PC-9 (cell line): Measurements from ENCODE around the gene C2CD5. TPM values are rescaled to one million over a fixed set of nuclear protein-coding genes. Genes with fewer than 3 reads are reported as not detected.

Experiments
- BruUV-seq: library from RNA; stranded (reverse); fragments of 400-500 nt; replicated peaks from 2 replicates; lab custom pipeline; 2021; lab: Mats Ljungman, UMichigan
- CTCF ChIA-PET: fragments of 300-600 bp; sonication (Branson Sonifier 250); formaldehyde crosslinking; loops from one replicate; lab custom pipeline; 2022; ENCODE audit warnings: antibody characterized with exemption; lab: Charles Lee
- POLR2A ChIA-PET: fragments of 300-600 bp; sonication (Branson Sonifier 250); formaldehyde crosslinking; loops from one replicate; lab custom pipeline; 2022; ENCODE audit warnings: antibody characterized with exemption; ENCODE audit not compliant: unreplicated experiment; lab: Charles Lee
- DNase-seq, 2 experiments: peaks; one replicate each; pipeline versions ENCODE4 v3.0.0 to v3.0.0-alpha.2; 2015 to 2022; ENCODE audit warnings: mixed read lengths in 1 of 2
- H2AFZ ChIP-seq: fragments of 200-600 bp; sonication (generic); 2 replicates; pipeline ENCODE4 v1.8.1; 2017; ENCODE audit warnings: antibody characterized with exemption
- H3F3A ChIP-seq: fragments of 200-600 bp; sonication (generic); 2 replicates; pipeline ENCODE4 v1.8.1; 2017; ENCODE audit warnings: antibody characterized with exemption, mild to moderate bottlenecking, low read depth; ENCODE audit not compliant: insufficient read depth
- H3K27ac ChIP-seq: fragments of 200-600 bp; sonication (generic); 2 replicates; pipeline ENCODE4 v1.6.1; 2016; ENCODE audit warnings: mixed run types
- H3K27me3 ChIP-seq: fragments of 200-600 bp; sonication (generic); 2 replicates; pipeline ENCODE4 v1.6.1; 2016; ENCODE audit warnings: low read depth, mixed run types; ENCODE audit not compliant: insufficient read depth
- H3K36me3 ChIP-seq: fragments of 200-600 bp; sonication (generic); 2 replicates; pipeline ENCODE4 v1.6.1; 2016; ENCODE audit warnings: low read depth, mixed run types
- H3K4me1 ChIP-seq: fragments of 200-600 bp; sonication (generic); replicated peaks from 2 replicates; pipeline ENCODE4 v1.6.1; 2016; ENCODE audit warnings: mixed run types; ENCODE audit not compliant: insufficient read depth
- H3K4me2 ChIP-seq: fragments of 200-600 bp; sonication (generic); 2 replicates; pipeline ENCODE4 v1.6.1; 2017; ENCODE audit warnings: mixed run types
- H3K4me3 ChIP-seq: fragments of 200-600 bp; sonication (generic); 2 replicates; pipeline ENCODE4 v1.6.1; 2016; ENCODE audit warnings: mixed run types
- H3K79me2 ChIP-seq: fragments of 200-600 bp; sonication (generic); 2 replicates; pipeline ENCODE4 v1.6.1; 2017; ENCODE audit warnings: low read depth, mixed run types
- H3K9me2 ChIP-seq: fragments of 200-600 bp; sonication (generic); 2 replicates; pipeline ENCODE4 v1.8.1; 2017; ENCODE audit warnings: mild to moderate bottlenecking; ENCODE audit not compliant: insufficient read depth
- H3K9me3 ChIP-seq: fragments of 200-600 bp; sonication (generic); 2 replicates; pipeline ENCODE4 v1.8.1; 2016; ENCODE audit warnings: low read depth; ENCODE audit not compliant: insufficient read depth
- H4K20me1 ChIP-seq: fragments of 200-600 bp; sonication (generic); 2 replicates; pipeline ENCODE4 v1.8.1; 2017; ENCODE audit not compliant: insufficient read depth
- EZH2 ChIP-seq: fragments of 200-600 bp; sonication (generic); IDR thresholded peaks from 2 replicates; pipeline ENCODE4 v1.8.0; 2017; ENCODE audit warnings: antibody characterized with exemption, low read depth
- intact Hi-C: fragments of 100-400 bp; cut with micrococcal nuclease; formaldehyde crosslinking; loops from one replicate; pipeline ENCODE4 v1.10.0; 2022; ENCODE audit not compliant: unreplicated experiment
- total RNA-seq: library from RNA; stranded (reverse); gene quantifications from 2 replicates; pipeline ENCODE4 v1.2.3, GENCODE V29; 2021
- TF ChIP-seq, protein P1 (sequence below): fragments of 200-600 bp; sonication (generic); conservative IDR thresholded peaks from 2 replicates; pipeline ENCODE4 v1.6.1; 2017; ENCODE audit warnings: mixed run types, antibody characterized with exemption, mild to moderate bottlenecking, moderate library complexity

Gene C2CD5
- total RNA-seq, 1 experiment from 2014 or later = 28.6 TPM

- Histone ChIP-seq H2AFZ (no peak overlapping the region), H3K4me3 (no peak overlapping the region), H3F3A (no peaks in the 10 kb centered on the region), H3K9me3 (no peaks in the 10 kb centered on the region), H3K27me3 (no peaks in the 10 kb centered on the region), H3K27ac (no peak overlapping the region), H3K79me2 (no peaks in the 10 kb centered on the region), H3K9me2 (no peaks in the 10 kb centered on the region), H3K4me2 (no peak overlapping the region), H4K20me1 (no peaks in the 10 kb centered on the region), H3K36me3 (peaks cover 9% of the 10 kb centered on the region), H3K4me1 (no peaks in the 10 kb centered on the region)
- POLR2A ChIA-PET = no interaction called here
- intact Hi-C loops = no loop called here
- BruUV-seq = no TSS peak
- CTCF ChIA-PET = no interaction called here
- TF ChIP-seq, protein P1, sequence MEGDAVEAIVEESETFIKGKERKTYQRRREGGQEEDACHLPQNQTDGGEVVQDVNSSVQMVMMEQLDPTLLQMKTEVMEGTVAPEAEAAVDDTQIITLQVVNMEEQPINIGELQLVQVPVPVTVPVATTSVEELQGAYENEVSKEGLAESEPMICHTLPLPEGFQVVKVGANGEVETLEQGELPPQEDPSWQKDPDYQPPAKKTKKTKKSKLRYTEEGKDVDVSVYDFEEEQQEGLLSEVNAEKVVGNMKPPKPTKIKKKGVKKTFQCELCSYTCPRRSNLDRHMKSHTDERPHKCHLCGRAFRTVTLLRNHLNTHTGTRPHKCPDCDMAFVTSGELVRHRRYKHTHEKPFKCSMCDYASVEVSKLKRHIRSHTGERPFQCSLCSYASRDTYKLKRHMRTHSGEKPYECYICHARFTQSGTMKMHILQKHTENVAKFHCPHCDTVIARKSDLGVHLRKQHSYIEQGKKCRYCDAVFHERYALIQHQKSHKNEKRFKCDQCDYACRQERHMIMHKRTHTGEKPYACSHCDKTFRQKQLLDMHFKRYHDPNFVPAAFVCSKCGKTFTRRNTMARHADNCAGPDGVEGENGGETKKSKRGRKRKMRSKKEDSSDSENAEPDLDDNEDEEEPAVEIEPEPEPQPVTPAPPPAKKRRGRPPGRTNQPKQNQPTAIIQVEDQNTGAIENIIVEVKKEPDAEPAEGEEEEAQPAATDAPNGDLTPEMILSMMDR = no peak
- no peak for TF ChIP-seq EZH2
- no peak for DNase-seq
Measured at GRCh38 chr12:22531205-22531604, 13.1 kb downstream of the C2CD5 start.

DNA sequence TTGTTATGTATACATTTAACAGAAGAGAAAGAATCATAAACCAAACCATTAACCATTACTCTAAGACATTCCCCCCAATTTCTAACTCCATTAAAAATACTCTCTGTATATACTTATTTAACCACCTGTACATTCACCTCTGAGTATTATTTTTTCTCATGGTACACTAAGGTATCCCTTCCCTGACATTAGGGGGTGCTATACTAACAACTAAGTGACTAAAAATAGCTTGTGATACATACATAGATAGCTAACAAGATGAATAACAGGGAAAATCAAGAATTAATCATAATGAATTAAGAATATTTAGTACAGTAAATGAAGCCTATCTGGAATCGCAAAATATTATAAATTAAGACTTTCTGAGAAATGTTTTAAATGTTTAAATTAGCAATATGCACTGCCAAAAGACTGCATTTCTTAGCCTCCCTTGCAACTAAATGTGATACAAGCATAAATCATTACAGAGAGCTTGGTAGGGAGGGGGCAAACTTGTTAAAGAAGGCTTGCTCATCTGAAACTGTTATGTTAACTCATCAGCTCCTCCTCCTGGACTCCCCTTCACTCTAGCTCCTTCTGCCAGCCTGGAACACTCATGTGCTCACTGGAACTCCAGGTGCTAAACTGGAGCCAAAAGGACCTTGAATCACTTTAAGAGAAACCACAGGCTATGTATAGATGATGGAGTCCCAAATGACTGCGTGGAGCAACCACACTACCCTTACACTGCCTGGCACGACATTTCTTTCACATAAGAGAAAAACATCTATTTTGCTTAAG, 14.9 kb downstream of the C2CD5 start:
- no TSS peak for BruUV-seq
- ChIA-PET CTCF (interaction anchor here (0.6 to 0.8 kb wide), 2 partner anchors 101 to 554 kb away, joined by 3 to 4 read pairs; no protein-coding TSS in a partner anchor), POLR2A (no interaction called here)
- Histone ChIP-seq H3K27ac (no peak overlapping the region), H4K20me1 (no peaks in the 10 kb centered on the region), H3K4me2 (no peak overlapping the region), H3K79me2 (no peaks in the 10 kb centered on the region), H3K4me3 (no peak overlapping the region), H3K9me2 (no peaks in the 10 kb centered on the region), H2AFZ (no peak overlapping the region), H3F3A (no peaks in the 10 kb centered on the region), H3K4me1 (no peaks in the 10 kb centered on the region), H3K36me3 (peaks cover 7% of the 10 kb centered on the region), H3K27me3 (no peaks in the 10 kb centered on the region), H3K9me3 (no peaks in the 10 kb centered on the region)
- no peak for TF ChIP-seq EZH2
- TF ChIP-seq, protein P1 = peak; percentile 72
- intact Hi-C loops = no loop called here
- peak in 1 of 2 experiments; percentile 52 for DNase-seq

- intact Hi-C loops = no loop called here
- BruUV-seq = no TSS peak
- no peaks in the 10 kb centered on the region for H3K79me2 ChIP-seq
- H3K27me3 ChIP-seq = no peaks in the 10 kb centered on the region
- TF ChIP-seq, protein P1 = no peak
- TF ChIP-seq EZH2 = no peak
- no peaks in the 10 kb centered on the region for H3K9me3 ChIP-seq
- H3K27ac ChIP-seq = no peak overlapping the region
- peak in 1 of 2 experiments; percentile 48 for DNase-seq
- H4K20me1 ChIP-seq = no peaks in the 10 kb centered on the region
- H3K4me2 ChIP-seq = no peak overlapping the region
- no peaks in the 10 kb centered on the region for H3K4me1 ChIP-seq
- CTCF ChIA-PET = no interaction called here
- H3K9me2 ChIP-seq = no peaks in the 10 kb centered on the region
- H3K4me3 ChIP-seq = no peak overlapping the region
- no peaks in the 10 kb centered on the region for H3F3A ChIP-seq
- POLR2A ChIA-PET = interaction anchor here (0.7 kb wide), 1 partner anchor 481 kb away, joined by 5 read pairs; no protein-coding TSS in a partner anchor
- no peak overlapping the region for H2AFZ ChIP-seq
- H3K36me3 ChIP-seq = peaks cover 6% of the 10 kb centered on the region; the same call in 1 of the 2 replicates
Measured at GRCh38 chr12:22527999-22528398, 16.3 kb downstream of the C2CD5 start.
